Measurements from ENCODE around the gene RFX5. TPM values are rescaled to one million over a fixed set of nuclear protein-coding genes. Genes with fewer than 3 reads are reported as not detected.

Gene RFX5
- total and polyA plus RNA-seq, 12 donors: 6.5 to 38.4 (median 21.5) TPM

DNA sequence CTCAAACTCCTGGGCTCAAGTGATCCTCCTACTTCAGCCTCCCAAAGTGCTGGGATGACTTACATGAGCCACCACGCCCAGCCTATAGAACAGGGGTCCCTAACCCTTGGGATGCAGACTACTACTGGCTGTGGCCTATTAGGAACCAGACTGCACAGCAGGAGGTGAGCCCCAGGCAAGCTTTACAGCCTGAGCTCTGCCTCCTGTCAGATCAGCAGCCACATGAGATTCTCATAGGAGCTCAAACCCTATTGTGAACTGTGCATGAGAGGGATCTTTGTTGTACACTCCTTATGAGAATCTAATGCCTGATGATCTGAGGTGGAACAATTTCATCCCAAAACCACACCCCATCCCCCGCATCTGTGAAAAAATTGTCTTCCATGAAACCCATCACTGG lies 39.0 kb upstream of the RFX5 start:
- H3K36me3 ChIP-seq: no peaks in the 10 kb centered on the region
- 90 to 94% methylated on average over 2 of the region's 2 CpGs for WGBS, 2 donors
- H3K27me3 ChIP-seq: no peaks in the 10 kb centered on the region
- intact Hi-C loops (cut with DNase I): no loop called here
- no peaks in the 10 kb centered on the region for H3K4me1 ChIP-seq
- H3K4me3 ChIP-seq: no peak overlapping the region
- ATAC-seq (no peak), DNase-seq (no peak)
- TF ChIP-seq, protein P1, sequence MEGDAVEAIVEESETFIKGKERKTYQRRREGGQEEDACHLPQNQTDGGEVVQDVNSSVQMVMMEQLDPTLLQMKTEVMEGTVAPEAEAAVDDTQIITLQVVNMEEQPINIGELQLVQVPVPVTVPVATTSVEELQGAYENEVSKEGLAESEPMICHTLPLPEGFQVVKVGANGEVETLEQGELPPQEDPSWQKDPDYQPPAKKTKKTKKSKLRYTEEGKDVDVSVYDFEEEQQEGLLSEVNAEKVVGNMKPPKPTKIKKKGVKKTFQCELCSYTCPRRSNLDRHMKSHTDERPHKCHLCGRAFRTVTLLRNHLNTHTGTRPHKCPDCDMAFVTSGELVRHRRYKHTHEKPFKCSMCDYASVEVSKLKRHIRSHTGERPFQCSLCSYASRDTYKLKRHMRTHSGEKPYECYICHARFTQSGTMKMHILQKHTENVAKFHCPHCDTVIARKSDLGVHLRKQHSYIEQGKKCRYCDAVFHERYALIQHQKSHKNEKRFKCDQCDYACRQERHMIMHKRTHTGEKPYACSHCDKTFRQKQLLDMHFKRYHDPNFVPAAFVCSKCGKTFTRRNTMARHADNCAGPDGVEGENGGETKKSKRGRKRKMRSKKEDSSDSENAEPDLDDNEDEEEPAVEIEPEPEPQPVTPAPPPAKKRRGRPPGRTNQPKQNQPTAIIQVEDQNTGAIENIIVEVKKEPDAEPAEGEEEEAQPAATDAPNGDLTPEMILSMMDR (IDR thresholded peaks at IDR 0.05): no peak
- no peak overlapping the region for H3K27ac ChIP-seq
- no peaks in the 10 kb centered on the region for H3K9me3 ChIP-seq

DNA sequence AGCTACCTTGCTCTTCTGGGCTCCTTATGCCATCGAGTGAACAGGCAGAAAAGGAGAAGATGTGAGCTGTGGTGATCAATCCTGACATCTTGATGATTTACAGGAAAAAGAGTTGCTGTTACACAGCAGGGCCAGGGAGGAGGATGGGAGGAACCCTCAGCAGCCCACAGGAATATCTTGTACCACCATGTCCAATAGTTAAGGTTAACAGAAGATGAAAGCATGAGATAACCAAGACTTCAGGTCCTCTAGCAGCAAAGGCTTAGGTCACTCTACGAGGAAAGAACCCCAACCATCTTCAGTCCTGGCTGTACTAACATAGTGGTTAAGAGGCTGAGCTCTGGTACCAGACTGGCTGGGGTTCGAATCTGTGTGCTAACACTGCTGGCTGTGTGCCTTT lies 37.5 kb upstream of the RFX5 start:
- ATAC-seq (no peak), DNase-seq (no peak)
- no peak overlapping the region for H3K27ac ChIP-seq
- H3K4me1 ChIP-seq: no peaks in the 10 kb centered on the region
- intact Hi-C loops (cut with DNase I): no loop called here
- H3K27me3 ChIP-seq: no peaks in the 10 kb centered on the region
- H3K36me3 ChIP-seq: no peaks in the 10 kb centered on the region
- WGBS, 2 donors: 78 to 80% methylated on average over 3 of the region's 3 CpGs
- TF ChIP-seq, protein P1 (IDR thresholded peaks at IDR 0.05): no peak
- no peaks in the 10 kb centered on the region for H3K9me3 ChIP-seq
- no peak overlapping the region for H3K4me3 ChIP-seq

DNA sequence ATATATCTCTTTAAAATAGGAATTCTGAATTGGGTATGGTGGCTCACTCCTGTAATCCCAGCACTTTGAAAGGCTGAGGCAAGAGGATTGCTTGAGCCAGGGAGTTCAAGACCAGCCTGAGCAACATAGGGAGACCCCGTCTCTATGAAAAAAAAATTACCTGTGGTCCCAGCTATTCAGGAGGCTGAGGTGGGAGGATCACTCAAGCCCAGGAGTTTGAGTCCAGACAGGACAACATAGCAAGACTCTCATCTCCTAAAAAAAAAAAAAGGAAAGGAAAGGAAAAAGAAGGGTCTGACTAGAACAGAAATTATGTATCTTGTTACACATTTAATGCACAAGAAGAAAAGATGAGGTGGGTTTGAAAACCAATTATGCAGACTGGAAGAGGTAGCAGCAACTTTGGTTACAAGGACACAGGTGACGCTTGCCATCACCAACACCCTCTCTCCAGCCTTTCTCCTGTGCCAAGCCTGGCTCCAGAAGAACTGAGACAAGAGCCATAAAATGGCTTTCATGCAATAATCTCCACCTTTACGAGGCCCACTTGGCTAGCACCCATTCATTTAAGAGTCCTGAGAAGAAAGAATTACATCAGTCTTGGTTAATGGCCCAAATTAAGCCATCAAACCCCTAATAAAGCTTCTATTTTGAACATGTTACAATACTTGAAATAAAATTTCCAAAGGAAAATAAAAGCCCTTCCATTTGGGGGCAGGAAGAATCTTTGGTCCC lies 30.3 kb upstream of the RFX5 start:
- intact Hi-C loops (cut with DNase I): no loop called here
- 74 to 79% methylated on average over 3 of the region's 3 CpGs for WGBS, 2 donors

DNA sequence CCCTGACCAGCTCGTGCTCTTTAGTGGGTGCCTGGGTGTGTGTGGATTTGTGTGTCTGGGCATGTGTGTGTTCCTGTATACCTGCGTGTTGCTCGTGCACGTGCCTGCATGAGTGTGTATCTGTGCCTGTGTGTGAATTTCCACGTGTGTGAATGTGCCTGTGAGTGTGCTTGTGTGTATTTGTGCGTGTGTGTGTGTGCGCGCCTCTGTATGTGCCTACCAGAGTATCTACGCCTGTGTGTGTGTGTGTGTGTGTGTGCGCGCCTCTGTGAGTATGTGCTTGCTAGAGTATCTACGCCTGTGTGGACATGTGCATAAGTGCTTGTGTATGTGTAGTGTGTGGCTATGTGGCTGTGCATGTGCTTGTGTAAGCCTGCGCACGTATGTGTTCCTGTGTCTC lies 26.1 kb upstream of the RFX5 start:
- no peak overlapping the region for H3K4me3 ChIP-seq
- 93 to 98% methylated on average over 14 of the region's 14 CpGs for WGBS, 2 donors
- H3K4me1 ChIP-seq: peaks cover 21 to 52% (median 46%) of the 10 kb centered on the region in 9 donors
- DNase-seq (no peak), ATAC-seq (no peak)
- no peaks in the 10 kb centered on the region for H3K9me3 ChIP-seq
- H3K27ac ChIP-seq: peak overlapping the region in 3 of 10 donors; percentile 75 to 89 (median 83)
- H3K36me3 ChIP-seq: peaks cover 0 to 4% (median 0%) of the 10 kb centered on the region in 9 donors
- intact Hi-C loops (cut with DNase I): no loop called here
- H3K27me3 ChIP-seq: no peaks in the 10 kb centered on the region
- TF ChIP-seq, protein P1 (IDR thresholded peaks at IDR 0.05): no peak

More for the DNA sequence above, 30.3 kb upstream of the RFX5 start:
- no peak overlapping the region for H3K4me3 ChIP-seq
- H3K36me3 ChIP-seq: no peaks in the 10 kb centered on the region
- H3K4me1 ChIP-seq: peaks cover 0 to 11% (median 6%) of the 10 kb centered on the region in 9 donors
- H3K27ac ChIP-seq: no peak overlapping the region
- TF ChIP-seq, protein P1 (IDR thresholded peaks at IDR 0.05): no peak
- H3K27me3 ChIP-seq: no peaks in the 10 kb centered on the region
- ATAC-seq (no peak), DNase-seq (no peak)
- H3K9me3 ChIP-seq: no peaks in the 10 kb centered on the region
